ENCODE data around the gene CD53. TPM values are rescaled to one million over a fixed set of nuclear protein-coding genes. Genes with fewer than 3 reads are reported as not detected.

The CD53 gene
- total RNA-seq, 1 experiment from 2014 or later, result 0.49 TPM

GRCh38 chr1:110872366-110872744 is 593 bp upstream of the CD53 start:
- POLR2A ChIA-PET, result no interaction called here
- no peak for TF ChIP-seq TCF7L2 (IDR thresholded peaks at IDR 0.05; ENCODE audit: low read depth, low read length)
- TF ChIP-seq REST (IDR thresholded peaks at IDR 0.05; ENCODE audit: insufficient read depth in 1 of 2, low read depth in 2 of 2, low read length in 1 of 2), result no peak
- TF ChIP-seq SIN3A (IDR thresholded peaks at IDR 0.05; ENCODE audit: borderline replicate concordance, insufficient read depth, low read depth, low read length), result no peak
- TF ChIP-seq, protein P1, sequence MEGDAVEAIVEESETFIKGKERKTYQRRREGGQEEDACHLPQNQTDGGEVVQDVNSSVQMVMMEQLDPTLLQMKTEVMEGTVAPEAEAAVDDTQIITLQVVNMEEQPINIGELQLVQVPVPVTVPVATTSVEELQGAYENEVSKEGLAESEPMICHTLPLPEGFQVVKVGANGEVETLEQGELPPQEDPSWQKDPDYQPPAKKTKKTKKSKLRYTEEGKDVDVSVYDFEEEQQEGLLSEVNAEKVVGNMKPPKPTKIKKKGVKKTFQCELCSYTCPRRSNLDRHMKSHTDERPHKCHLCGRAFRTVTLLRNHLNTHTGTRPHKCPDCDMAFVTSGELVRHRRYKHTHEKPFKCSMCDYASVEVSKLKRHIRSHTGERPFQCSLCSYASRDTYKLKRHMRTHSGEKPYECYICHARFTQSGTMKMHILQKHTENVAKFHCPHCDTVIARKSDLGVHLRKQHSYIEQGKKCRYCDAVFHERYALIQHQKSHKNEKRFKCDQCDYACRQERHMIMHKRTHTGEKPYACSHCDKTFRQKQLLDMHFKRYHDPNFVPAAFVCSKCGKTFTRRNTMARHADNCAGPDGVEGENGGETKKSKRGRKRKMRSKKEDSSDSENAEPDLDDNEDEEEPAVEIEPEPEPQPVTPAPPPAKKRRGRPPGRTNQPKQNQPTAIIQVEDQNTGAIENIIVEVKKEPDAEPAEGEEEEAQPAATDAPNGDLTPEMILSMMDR (IDR thresholded peaks at IDR 0.05), result no peak
- TF ChIP-seq POLR2AphosphoS5 (IDR thresholded peaks at IDR 0.05; ENCODE audit: low read depth, low read length), result no peak
- CTCF ChIA-PET, result no interaction called here
- no peak overlapping the region for H3K4me3 ChIP-seq (ENCODE audit: low read depth in 2 of 2, low read length in 2 of 2)
- ATAC-seq (no peak), DNase-seq (ENCODE audit: low read depth, low spot score) (no peak)
- no TSS peak for BruUV-seq (replicated peaks)
- in situ Hi-C loops (cut with HindIII; ENCODE audit: low pct_unique_long_range_greater_than_20kb, low sequenced_read_pairs) (no loop called here), intact Hi-C loops (cut with micrococcal nuclease; ENCODE audit: unreplicated experiment) (no loop called here)
- H3K36me3 ChIP-seq (ENCODE audit: control insufficient read depth, insufficient read depth, low read length), result no peaks in the 10 kb centered on the region; the same call in 1 of the 2 replicates
- H3K27ac ChIP-seq (ENCODE audit: low read length), result no peak overlapping the region
- no peaks in the 10 kb centered on the region for H3K4me1 ChIP-seq (ENCODE audit: control insufficient read depth, insufficient read depth, low read length)
- no peaks in the 10 kb centered on the region for H3K27me3 ChIP-seq (ENCODE audit: control insufficient read depth, insufficient read depth, low read length)
- H3K9me3 ChIP-seq (ENCODE audit: control insufficient read depth, insufficient read depth, low read depth, low read length), result no peaks in the 10 kb centered on the region

GRCh38 chr1:110873856-110874255 is 908 bp downstream of the CD53 start:
- no peaks in the 10 kb centered on the region for H3K9me3 ChIP-seq (ENCODE audit: control insufficient read depth, insufficient read depth, low read depth, low read length)
- H3K4me1 ChIP-seq (ENCODE audit: control insufficient read depth, insufficient read depth, low read length), result no peaks in the 10 kb centered on the region
- H3K36me3 ChIP-seq (ENCODE audit: control insufficient read depth, insufficient read depth, low read length), result no peaks in the 10 kb centered on the region; the same call in 1 of the 2 replicates
- intact Hi-C loops (cut with micrococcal nuclease; ENCODE audit: unreplicated experiment) (no loop called here), in situ Hi-C loops (cut with HindIII; ENCODE audit: low pct_unique_long_range_greater_than_20kb, low sequenced_read_pairs) (no loop called here)
- H3K4me3 ChIP-seq (ENCODE audit: low read depth in 2 of 2, low read length in 2 of 2), result no peak overlapping the region
- DNase-seq (ENCODE audit: low read depth, low spot score), result no peak
- TF ChIP-seq REST (IDR thresholded peaks at IDR 0.05; ENCODE audit: insufficient read depth in 1 of 2, low read depth in 2 of 2, low read length in 1 of 2) (no peak), TCF7L2 (IDR thresholded peaks at IDR 0.05; ENCODE audit: low read depth, low read length) (no peak), SIN3A (IDR thresholded peaks at IDR 0.05; ENCODE audit: borderline replicate concordance, insufficient read depth, low read depth, low read length) (no peak), POLR2AphosphoS5 (IDR thresholded peaks at IDR 0.05; ENCODE audit: low read depth, low read length) (no peak)
- TF ChIP-seq, protein P1 (IDR thresholded peaks at IDR 0.05), result no peak
- no peaks in the 10 kb centered on the region for H3K27me3 ChIP-seq (ENCODE audit: control insufficient read depth, insufficient read depth, low read length)
- no TSS peak for BruUV-seq (replicated peaks)
- POLR2A ChIA-PET, result no interaction called here
- no peak for ATAC-seq
- CTCF ChIA-PET, result interaction anchor here (0.5 kb wide), 1 partner anchor 793 kb away, joined by 4 read pairs; no protein-coding TSS in a partner anchor
- no peak overlapping the region for H3K27ac ChIP-seq (ENCODE audit: low read length)
